H1 (cell line): ENCODE results near the gene CNOT1.

Experiments
- EGR1 ChIP-seq: IDR thresholded peaks from 2 replicates; pipeline ENCODE4 v1.6.1; 2011; ENCODE audit warnings: low read depth, low read length, borderline replicate concordance
- NRF1 ChIP-seq: IDR thresholded peaks from 2 replicates; pipeline ENCODE4 v1.6.1; 2011; ENCODE audit warnings: mild to moderate bottlenecking, low read depth, low read length, improper control_type of control experiment
- POLR2A ChIP-seq, 2 experiments: IDR thresholded peaks; 1 replicate in 1 of 2; 2 replicates in 1 of 2; pipeline ENCODE4 v1.6.1; 2011; ENCODE audit warnings: low read depth in 2 of 2, low read length in 2 of 2, mild to moderate bottlenecking in 2 of 2; ENCODE audit errors: control extremely low read depth in 1 of 2
- POLR2AphosphoS5 ChIP-seq: IDR thresholded peaks from 2 replicates; pipeline ENCODE4 v1.6.1; 2011; ENCODE audit warnings: low read depth, low read length
- RAD21 ChIP-seq, 2 experiments: IDR thresholded peaks in 1 of 2; conservative IDR thresholded peaks in 1 of 2; 2 replicates each; pipeline ENCODE4 v1.6.1; 2011; ENCODE audit warnings: low read depth in 2 of 2, low read length in 2 of 2, improper control_type of control experiment in 1 of 2, inconsistent platforms in 1 of 2, mild to moderate bottlenecking in 1 of 2, moderate library complexity in 1 of 2
- RNF2 ChIP-seq: fragments of 200-900, 300-1000 bp; sonication (generic); IDR thresholded peaks from 2 replicates; pipeline ENCODE4 v1.7.1; 2016; ENCODE audit warnings: borderline replicate concordance, low read depth, mild to moderate bottlenecking, antibody characterized with exemption, low read length; ENCODE audit not compliant: poor library complexity, severe bottlenecking; ENCODE audit errors: missing control alignments
- RXRA ChIP-seq: IDR thresholded peaks from 2 replicates; pipeline ENCODE4 v1.6.1; 2011; ENCODE audit warnings: low read depth, mild to moderate bottlenecking, low read length, moderate library complexity; ENCODE audit not compliant: insufficient read depth
- ZNF274 ChIP-seq: IDR thresholded peaks from 2 replicates; pipeline ENCODE4 v1.7.0; 2012; ENCODE audit warnings: low read length, borderline replicate concordance; ENCODE audit errors: extremely low read depth
- TF ChIP-seq, protein P1 (sequence below), 3 experiments: IDR thresholded peaks; 1 replicate in 2 of 3; 2 replicates in 1 of 3; pipeline versions ENCODE4 v1.5.1 to v1.6.1; 2011; ENCODE audit warnings: low read length in 3 of 3, mild to moderate bottlenecking in 3 of 3, inconsistent platforms in 2 of 3, low read depth in 1 of 3, moderate library complexity in 1 of 3; ENCODE audit not compliant: insufficient read depth in 1 of 3; ENCODE audit errors: control extremely low read depth in 1 of 3

DNA sequence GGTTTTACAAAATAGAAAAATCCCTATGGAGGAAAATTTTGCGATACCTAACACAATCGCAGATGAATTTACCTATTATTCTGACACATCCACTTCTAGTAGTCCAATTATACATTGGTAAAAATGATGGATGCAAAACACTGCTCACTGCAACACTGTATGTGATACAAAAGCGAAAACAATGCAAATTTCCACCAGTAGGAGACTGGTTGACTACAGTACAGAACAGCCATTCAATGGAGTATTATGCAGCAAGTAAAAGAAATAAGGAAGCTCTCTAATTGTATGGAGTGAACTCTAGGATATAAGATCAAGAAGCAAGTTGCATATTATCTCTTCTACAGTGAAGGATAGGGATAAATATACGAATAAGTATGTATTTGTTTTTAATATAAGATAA lies 65.9 kb downstream of the CNOT1 start:
- TF ChIP-seq POLR2A (IDR thresholded peaks at IDR 0.05; ENCODE audit: control extremely low read depth in 1 of 2, low read depth in 2 of 2, low read length in 2 of 2) (no peak), POLR2AphosphoS5 (no peak), EGR1 (no peak), RNF2 (no peak), RXRA (no peak), NRF1 (no peak), ZNF274 (no peak), RAD21 (IDR thresholded peaks at IDR 0.05 in 1 of 2, conservative IDR thresholded peaks at IDR 0.05 in 1 of 2; ENCODE audit: low read depth in 2 of 2, low read length in 2 of 2) (no peak)
- TF ChIP-seq, protein P1, sequence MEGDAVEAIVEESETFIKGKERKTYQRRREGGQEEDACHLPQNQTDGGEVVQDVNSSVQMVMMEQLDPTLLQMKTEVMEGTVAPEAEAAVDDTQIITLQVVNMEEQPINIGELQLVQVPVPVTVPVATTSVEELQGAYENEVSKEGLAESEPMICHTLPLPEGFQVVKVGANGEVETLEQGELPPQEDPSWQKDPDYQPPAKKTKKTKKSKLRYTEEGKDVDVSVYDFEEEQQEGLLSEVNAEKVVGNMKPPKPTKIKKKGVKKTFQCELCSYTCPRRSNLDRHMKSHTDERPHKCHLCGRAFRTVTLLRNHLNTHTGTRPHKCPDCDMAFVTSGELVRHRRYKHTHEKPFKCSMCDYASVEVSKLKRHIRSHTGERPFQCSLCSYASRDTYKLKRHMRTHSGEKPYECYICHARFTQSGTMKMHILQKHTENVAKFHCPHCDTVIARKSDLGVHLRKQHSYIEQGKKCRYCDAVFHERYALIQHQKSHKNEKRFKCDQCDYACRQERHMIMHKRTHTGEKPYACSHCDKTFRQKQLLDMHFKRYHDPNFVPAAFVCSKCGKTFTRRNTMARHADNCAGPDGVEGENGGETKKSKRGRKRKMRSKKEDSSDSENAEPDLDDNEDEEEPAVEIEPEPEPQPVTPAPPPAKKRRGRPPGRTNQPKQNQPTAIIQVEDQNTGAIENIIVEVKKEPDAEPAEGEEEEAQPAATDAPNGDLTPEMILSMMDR (IDR thresholded peaks at IDR 0.05; ENCODE audit: control extremely low read depth in 1 of 3, insufficient read depth in 1 of 3, low read depth in 1 of 3, low read length in 3 of 3): no peak
